Aorta (tissue), 5 donors: ENCODE measurements around the gene HOXD9. TPM values are rescaled to one million over a fixed set of nuclear protein-coding genes. Genes with fewer than 3 reads are reported as not detected.

Source experiments
- ATAC-seq: fragments of 200-7000 bp; cut with Tn5 transposase; one replicate; pipeline ENCODE4 v1.9.1; 2022; ENCODE audit warnings: moderate library complexity; ENCODE audit not compliant: low FRiP score
- DNase-seq, 2 donors: peaks; one replicate each; pipeline ENCODE4 v3.0.0-alpha.2; 2020
- H3K27ac ChIP-seq, 2 donors: one replicate each; pipeline ENCODE4 v1.5.1; 2013; ENCODE audit warnings: low read length in 2 of 2, mild to moderate bottlenecking in 2 of 2, moderate library complexity in 2 of 2, control low read depth in 1 of 2, inconsistent platforms in 1 of 2, low read depth in 1 of 2
- H3K27me3 ChIP-seq, 2 donors: one replicate each; pipeline ENCODE4 v1.6.1; 2013; ENCODE audit warnings: control low read depth in 1 of 2, low read length in 1 of 2, mild to moderate bottlenecking in 1 of 2, moderate library complexity in 1 of 2; ENCODE audit not compliant: insufficient read depth in 2 of 2, control insufficient read depth in 1 of 2
- H3K36me3 ChIP-seq, 2 donors: one replicate each; pipeline ENCODE4 v1.6.1; 2013; ENCODE audit warnings: control low read depth in 1 of 2, low read length in 1 of 2, mild to moderate bottlenecking in 1 of 2; ENCODE audit not compliant: insufficient read depth in 2 of 2, control insufficient read depth in 1 of 2
- H3K4me1 ChIP-seq, 2 donors: one replicate each; pipeline ENCODE4 v1.6.1; 2013; ENCODE audit warnings: low read length in 2 of 2, control low read depth in 1 of 2, mild to moderate bottlenecking in 1 of 2, moderate library complexity in 1 of 2; ENCODE audit not compliant: insufficient read depth in 2 of 2, control insufficient read depth in 1 of 2
- H3K4me3 ChIP-seq, 2 donors: one replicate each; pipeline ENCODE4 v1.5.1; 2013; ENCODE audit warnings: low read length in 2 of 2, control low read depth in 1 of 2, mild to moderate bottlenecking in 1 of 2
- H3K9me3 ChIP-seq: one replicate; pipeline ENCODE4 v1.6.1; 2013; ENCODE audit warnings: mild to moderate bottlenecking, low read length; ENCODE audit not compliant: control insufficient read depth
- WGBS, 2 donors: extraction: QIAGEN DNeasy Blood & Tissue Kit; methylation state at CpG; one replicate each; pipeline ENCODE4 v1.1.7; 2013; 5-methylcytosine and 5-hydroxymethylcytosine counted together
- intact Hi-C, 2 donors: fragments of 100-400 bp; cut with DNase I; formaldehyde crosslinking; loops; one replicate each; pipeline versions ENCODE4 v1.14.2 to v1.15.0; 2022
- polyA plus RNA-seq, 2 donors: library from polyadenylated mRNA; stranded (reverse); fragments of 200-250 nt; gene quantifications; one replicate each; pipeline ENCODE4 v1.2.3, GENCODE V29; 2013
- total RNA-seq, 2 donors: library from RNA; stranded (reverse); fragmentation: NEBNext Ultra II Directional; extraction: Animal tissue kit (Norgen Biotek cat#: 25700); gene quantifications; one replicate each; pipeline ENCODE4 v1.2.1, GENCODE V29; 2021
- donor health status: healthy with polysubstance abuse.
- donor health status: Bipolar disorder and iron deficiency.
- donor health status: DM: no; HTN: no; CAD: no.
- donor health status: DM: no; HTN: no; CAD: no.
- donor health status: DM: yes; HTN: yes; CAD: no.

HOXD9 gene
- total and polyA plus RNA-seq, 4 donors = 0.08 to 2.3 (median 1.8) TPM; not detected in 1

GRCh38 chr2:176170602-176171305, 48.2 kb downstream of the HOXD9 start:
- H3K4me3 ChIP-seq = no peak overlapping the region
- no peaks in the 10 kb centered on the region for H3K4me1 ChIP-seq
- DNase-seq (no peak), ATAC-seq (no peak)
- no peaks in the 10 kb centered on the region for H3K9me3 ChIP-seq
- no peaks in the 10 kb centered on the region for H3K36me3 ChIP-seq
- intact Hi-C loops = no loop called here
- WGBS, 2 donors = 100% methylated on average over 1 of the region's 1 CpG
- no peaks in the 10 kb centered on the region for H3K27me3 ChIP-seq
- no peak overlapping the region for H3K27ac ChIP-seq

GRCh38 chr2:176171351-176172006, 49.0 kb downstream of the HOXD9 start:
- intact Hi-C loops = no loop called here
- H3K9me3 ChIP-seq = no peaks in the 10 kb centered on the region
- no peak overlapping the region for H3K4me3 ChIP-seq
- no peaks in the 10 kb centered on the region for H3K27me3 ChIP-seq
- no peak for DNase-seq
- WGBS, 2 donors = 28 to 35% methylated on average over 50 to 51 of the region's 51 CpGs
- H3K4me1 ChIP-seq = no peaks in the 10 kb centered on the region
- H3K27ac ChIP-seq = no peak overlapping the region
- no peaks in the 10 kb centered on the region for H3K36me3 ChIP-seq
- ATAC-seq = peak; percentile 34

- no peaks in the 10 kb centered on the region for H3K27me3 ChIP-seq
- WGBS, 2 donors = 54 to 61% methylated on average over 60 of the region's 60 CpGs
- ATAC-seq (no peak), DNase-seq (no peak)
- no peaks in the 10 kb centered on the region for H3K36me3 ChIP-seq
- no peak overlapping the region for H3K4me3 ChIP-seq
- H3K9me3 ChIP-seq = no peaks in the 10 kb centered on the region
- intact Hi-C loops = no loop called here
- no peaks in the 10 kb centered on the region for H3K4me1 ChIP-seq
- H3K27ac ChIP-seq = no peak overlapping the region
Measured at GRCh38 chr2:176172007-176172894, 49.7 kb downstream of the HOXD9 start.

DNA sequence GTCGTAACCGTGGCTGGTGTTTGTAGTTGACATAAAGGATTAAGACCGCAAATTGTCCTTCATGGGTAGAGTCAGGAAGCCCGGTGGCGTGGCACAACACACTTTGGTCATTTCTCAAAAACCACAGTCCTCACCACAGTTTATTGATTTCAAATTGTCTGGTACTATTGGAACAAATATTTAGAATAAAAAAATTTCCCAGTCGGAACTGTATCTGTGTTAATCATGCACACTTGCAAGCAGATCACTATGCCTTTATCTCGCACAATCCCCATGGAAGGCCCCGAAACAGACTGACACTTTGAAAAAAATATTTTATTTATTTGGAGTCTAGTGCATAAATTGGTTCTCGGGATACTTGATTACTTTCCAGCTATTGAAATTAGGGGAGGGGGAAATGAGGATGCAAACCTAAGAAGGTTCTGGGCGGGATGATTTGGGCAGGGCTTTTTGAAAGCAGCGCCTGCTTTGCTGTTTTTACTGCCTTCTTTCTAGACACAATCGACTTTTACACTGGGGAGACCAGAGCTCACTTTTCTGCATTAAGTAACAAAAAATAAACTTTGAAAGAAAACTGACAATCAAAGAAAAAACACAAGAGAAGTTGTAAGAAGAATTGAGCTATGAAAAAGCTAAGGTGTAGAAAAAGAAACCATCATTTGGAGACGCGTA, 50.5 kb downstream of the HOXD9 start:
- Histone ChIP-seq H3K27ac (no peak overlapping the region), H3K36me3 (no peaks in the 10 kb centered on the region), H3K27me3 (no peaks in the 10 kb centered on the region), H3K9me3 (no peaks in the 10 kb centered on the region), H3K4me3 (no peak overlapping the region), H3K4me1 (no peaks in the 10 kb centered on the region)
- intact Hi-C loops = no loop called here
- 84 to 93% methylated on average over 14 of the region's 14 CpGs for WGBS, 2 donors
- ATAC-seq = no peak
- DNase-seq = no peak

DNA sequence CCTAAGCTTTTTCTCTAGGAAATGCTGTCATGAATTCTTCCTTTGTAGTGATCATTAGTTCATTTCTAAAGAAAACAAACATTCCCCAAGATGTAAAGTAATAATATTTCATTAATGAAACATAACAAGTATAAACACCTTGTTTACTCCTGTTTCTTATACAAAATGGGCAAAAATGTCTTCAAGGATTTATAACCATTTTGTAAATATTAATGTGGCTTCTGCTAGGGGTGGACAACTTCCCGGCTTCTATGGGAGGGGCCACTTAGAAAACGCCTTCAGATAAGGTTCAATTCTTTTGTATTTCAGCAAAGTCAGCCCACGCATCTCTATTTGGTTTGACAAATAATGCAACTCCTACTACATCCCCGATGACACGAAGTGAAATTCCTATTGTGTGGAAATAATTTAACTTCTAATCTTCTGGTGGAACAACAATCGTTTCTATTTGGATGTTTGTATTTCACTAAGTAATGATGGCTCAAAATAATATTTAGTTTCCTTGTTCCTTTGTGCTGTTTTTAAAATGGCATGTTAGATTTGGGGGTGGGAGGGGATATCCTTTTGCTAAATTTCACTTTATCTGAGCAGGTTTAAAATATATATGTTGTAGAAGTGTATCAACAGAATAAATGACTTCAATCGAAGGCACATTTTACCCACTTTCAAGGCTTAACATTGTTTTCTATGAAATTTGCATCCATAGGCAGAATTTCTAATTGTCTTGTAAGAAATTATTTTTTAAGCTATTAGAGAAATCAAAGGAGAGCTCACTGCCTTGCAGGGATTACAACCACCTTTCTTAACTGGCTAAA, 51.3 kb downstream of the HOXD9 start:
- WGBS, 2 donors = 68 to 78% methylated on average over 7 of the region's 7 CpGs
- no peaks in the 10 kb centered on the region for H3K27me3 ChIP-seq
- intact Hi-C loops = no loop called here
- DNase-seq (no peak), ATAC-seq (no peak)
- H3K9me3 ChIP-seq = no peaks in the 10 kb centered on the region
- no peaks in the 10 kb centered on the region for H3K4me1 ChIP-seq
- no peaks in the 10 kb centered on the region for H3K36me3 ChIP-seq
- no peak overlapping the region for H3K27ac ChIP-seq
- no peak overlapping the region for H3K4me3 ChIP-seq

DNA sequence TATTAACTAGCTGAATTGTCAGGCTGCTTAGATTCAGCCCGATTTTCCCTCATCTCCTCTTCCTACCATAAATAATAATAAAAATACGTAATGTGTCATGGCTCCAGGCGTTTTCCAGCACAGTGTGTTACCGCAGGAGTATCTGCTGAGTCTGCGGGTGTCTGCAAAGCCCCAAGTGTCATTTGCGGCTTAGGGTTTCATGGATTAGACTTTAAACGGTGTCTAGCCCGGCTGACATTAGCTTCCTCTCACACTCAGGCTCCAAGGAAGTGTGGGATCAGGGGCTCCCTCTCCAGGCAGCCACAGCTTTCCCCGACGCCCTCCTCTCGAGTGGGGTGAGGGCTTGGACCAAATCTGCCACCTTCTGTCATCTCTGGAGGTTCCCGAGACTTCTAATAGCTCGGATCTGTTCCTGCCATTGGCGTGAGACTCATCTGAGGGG, 51.9 kb downstream of the HOXD9 start:
- Histone ChIP-seq H3K36me3 (no peaks in the 10 kb centered on the region), H3K9me3 (no peaks in the 10 kb centered on the region), H3K27ac (no peak overlapping the region), H3K27me3 (no peaks in the 10 kb centered on the region), H3K4me1 (no peaks in the 10 kb centered on the region), H3K4me3 (no peak overlapping the region)
- WGBS, 2 donors = 36 to 38% methylated on average over 14 of the region's 14 CpGs
- intact Hi-C loops = no loop called here
- ATAC-seq = no peak
- DNase-seq = no peak
